ENCODE measurements around the gene KRTAP5-1. TPM values are rescaled to one million over a fixed set of nuclear protein-coding genes. Genes with fewer than 3 reads are reported as not detected.
"Not testable (repeated sequence)": the region's sequence is repeated elsewhere in the genome, so short reads cannot be mapped to it uniquely, and the experiment has no call there.

The KRTAP5-1 gene, protein sequence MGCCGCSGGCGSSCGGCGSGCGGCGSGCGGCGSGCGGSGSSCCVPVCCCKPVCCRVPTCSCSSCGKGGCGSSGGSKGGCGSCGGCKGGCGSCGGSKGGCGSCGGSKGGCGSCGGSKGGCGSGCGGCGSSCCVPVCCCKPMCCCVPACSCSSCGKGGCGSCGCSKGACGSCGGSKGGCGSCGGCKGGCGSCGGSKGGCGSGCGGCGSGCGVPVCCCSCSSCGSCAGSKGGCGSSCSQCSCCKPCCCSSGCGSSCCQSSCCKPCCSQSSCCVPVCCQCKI
- not detected for polyA plus RNA-seq (2013, experiment 1 of 4)
- not detected for polyA plus RNA-seq (2013, experiment 2 of 4)
- not detected for polyA plus RNA-seq (2013, experiment 3 of 4)
- polyA plus RNA-seq (2013, experiment 4 of 4), result not detected

DNA sequence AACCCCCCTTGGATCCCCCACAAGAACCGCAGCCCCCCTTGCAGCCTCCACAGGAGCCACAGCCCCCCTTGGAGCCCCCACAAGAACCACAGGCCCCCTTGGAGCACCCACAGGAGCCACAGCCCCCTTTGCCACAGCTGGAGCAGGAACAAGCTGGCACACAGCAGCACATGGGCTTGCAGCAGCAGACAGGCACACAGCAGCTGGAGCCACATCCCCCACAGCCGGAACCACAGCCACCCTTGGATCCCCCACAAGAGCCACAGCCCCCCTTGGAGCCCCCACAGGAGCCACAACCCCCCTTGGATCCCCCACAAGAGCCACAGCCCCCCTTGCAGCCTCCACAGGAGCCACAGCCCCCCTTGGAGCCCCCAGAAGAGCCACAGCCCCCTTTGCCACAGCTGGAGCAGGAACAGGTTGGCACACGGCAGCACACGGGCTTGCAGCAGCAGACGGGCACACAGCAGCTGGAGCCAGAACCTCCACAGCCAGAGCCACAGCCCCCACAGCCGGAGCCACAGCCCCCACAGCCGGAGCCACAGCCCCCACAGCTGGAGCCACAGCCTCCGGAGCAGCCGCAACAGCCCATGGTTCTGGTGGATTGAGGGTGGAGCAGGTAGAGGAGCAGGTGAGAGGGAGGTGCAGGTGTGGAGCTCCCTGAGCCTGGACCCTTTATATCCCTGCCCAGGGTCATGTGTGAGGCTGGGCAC lies at the start of gene KRTAP5-1:
Gene KRTAP5-1, minus strand, starts transcription at position 623 of the 710 bp plus-strand sequence. Its CDS starts 34 bp downstream, at position 589.
- 87 to 94% methylated on average over 8 to 9 of the region's 9 CpGs for WGBS, 2 experiments
- H3K9me3 ChIP-seq (ENCODE audit: control insufficient read depth, low read length); H3K27ac ChIP-seq (ENCODE audit: insufficient read depth, low read depth, low read length, poor library complexity, severe bottlenecking); H3K27me3 ChIP-seq (ENCODE audit: control insufficient read depth, insufficient read depth, low read length, poor library complexity, severe bottlenecking); H3K36me3 ChIP-seq (ENCODE audit: control insufficient read depth, insufficient read depth, low read length); H3K4me1 ChIP-seq (ENCODE audit: control insufficient read depth, insufficient read depth, low read length); H3K4me3 ChIP-seq (ENCODE audit: insufficient read depth, low read depth, low read length): not testable (repeated sequence)

DNA sequence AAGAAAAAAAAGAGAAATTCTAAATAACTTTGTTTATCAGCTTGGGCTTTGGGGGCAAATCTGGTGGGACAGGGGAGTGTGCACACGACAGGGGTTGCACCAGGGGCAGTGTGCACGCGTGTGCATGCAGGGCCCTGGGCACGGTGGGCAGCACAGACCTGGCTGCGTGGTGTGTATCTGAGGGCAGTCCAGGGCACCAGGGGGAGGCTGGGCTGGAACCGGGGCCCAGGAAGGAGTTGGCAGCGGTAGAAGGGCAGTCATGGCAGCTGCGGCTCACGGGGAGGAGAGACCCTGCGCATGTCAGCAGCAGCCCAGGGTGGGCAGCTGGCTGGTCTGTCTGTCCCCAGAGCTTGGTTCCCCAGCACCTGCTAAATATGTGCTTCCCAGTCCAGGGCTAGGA lies 48.8 kb upstream of the KRTAP5-1 start:
- Histone ChIP-seq H3K9me3 (ENCODE audit: control insufficient read depth, low read length) (no peaks in the 10 kb centered on the region), H3K27me3 (ENCODE audit: control insufficient read depth, insufficient read depth, low read length, poor library complexity, severe bottlenecking) (peaks cover 15% of the 10 kb centered on the region), H3K27ac (ENCODE audit: insufficient read depth, low read depth, low read length, poor library complexity, severe bottlenecking) (no peak overlapping the region), H3K36me3 (ENCODE audit: control insufficient read depth, insufficient read depth, low read length) (no peaks in the 10 kb centered on the region), H3K4me1 (ENCODE audit: control insufficient read depth, insufficient read depth, low read length) (no peaks in the 10 kb centered on the region), H3K4me3 (ENCODE audit: insufficient read depth, low read depth, low read length) (no peak overlapping the region)
- 93 to 96% methylated on average over 10 of the region's 10 CpGs for WGBS, 2 experiments

DNA sequence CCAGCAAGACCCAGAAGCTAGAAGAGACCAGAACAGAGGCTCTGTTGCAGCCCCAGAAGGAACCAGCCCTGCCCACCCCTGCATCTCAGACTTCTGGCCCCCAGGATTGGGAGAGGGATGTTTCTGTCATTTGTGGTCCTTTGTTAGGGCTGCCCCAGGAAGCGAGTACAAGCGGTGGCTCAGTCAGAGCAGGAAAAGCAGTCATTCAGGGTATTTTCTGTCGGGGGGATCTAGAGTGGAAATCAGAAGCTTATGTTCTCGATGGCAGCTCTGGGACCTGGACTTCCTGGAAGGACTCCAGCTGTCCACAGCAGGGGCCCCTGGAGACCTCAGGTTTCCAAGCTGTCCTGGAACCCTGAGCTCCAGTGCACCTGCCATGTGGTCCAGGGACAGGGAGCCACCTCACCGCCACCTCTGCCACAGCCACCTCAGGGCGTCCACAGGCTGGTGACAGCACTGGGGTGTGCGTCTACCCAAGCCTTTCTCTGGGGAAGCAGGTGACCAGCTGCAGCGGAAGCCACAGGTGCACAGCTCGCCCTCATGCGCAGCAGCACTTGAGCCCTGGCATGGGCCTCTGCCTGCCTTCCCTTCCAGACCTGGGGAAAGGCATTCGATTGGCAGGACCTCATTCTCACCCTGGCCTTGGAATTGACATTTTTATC lies 47.1 kb upstream of the KRTAP5-1 start:
- Histone ChIP-seq H3K4me1 (ENCODE audit: control insufficient read depth, insufficient read depth, low read length) (no peaks in the 10 kb centered on the region), H3K4me3 (ENCODE audit: insufficient read depth, low read depth, low read length) (no peak overlapping the region), H3K27me3 (ENCODE audit: control insufficient read depth, insufficient read depth, low read length, poor library complexity, severe bottlenecking) (peaks cover 15% of the 10 kb centered on the region), H3K9me3 (ENCODE audit: control insufficient read depth, low read length) (no peaks in the 10 kb centered on the region), H3K27ac (ENCODE audit: insufficient read depth, low read depth, low read length, poor library complexity, severe bottlenecking) (no peak overlapping the region), H3K36me3 (ENCODE audit: control insufficient read depth, insufficient read depth, low read length) (no peaks in the 10 kb centered on the region)
- WGBS, 2 experiments, result 88 to 89% methylated on average over 11 of the region's 11 CpGs

DNA sequence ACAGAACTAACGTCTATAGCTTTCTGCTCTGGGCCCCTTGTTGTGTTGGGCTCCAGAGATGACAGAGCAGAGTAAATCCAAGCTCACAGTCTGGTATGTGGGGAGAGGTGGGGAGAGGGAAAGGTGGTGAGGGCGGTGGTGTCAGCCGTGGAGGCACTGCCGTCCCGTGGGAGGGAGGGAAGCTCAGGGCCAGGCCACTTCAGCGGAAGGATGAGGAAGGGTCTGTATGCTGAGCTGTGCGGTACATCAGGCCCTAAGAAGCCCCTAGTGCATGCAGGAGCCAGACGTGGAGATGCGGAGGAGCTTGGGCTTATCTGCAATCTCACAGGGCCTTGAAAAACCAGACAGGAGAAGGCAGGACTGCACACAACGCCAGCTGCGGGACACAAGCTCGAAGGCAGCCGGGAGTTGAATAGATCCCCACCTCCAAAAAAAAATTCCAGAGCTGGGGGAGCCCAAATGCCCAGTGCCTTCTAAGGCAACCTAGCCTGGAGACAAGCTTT lies 46.0 kb upstream of the KRTAP5-1 start:
- WGBS, 2 experiments, result 88 to 91% methylated on average over 13 of the region's 13 CpGs
- Histone ChIP-seq H3K27ac (ENCODE audit: insufficient read depth, low read depth, low read length, poor library complexity, severe bottlenecking) (no peak overlapping the region), H3K27me3 (ENCODE audit: control insufficient read depth, insufficient read depth, low read length, poor library complexity, severe bottlenecking) (peaks cover 15% of the 10 kb centered on the region), H3K36me3 (ENCODE audit: control insufficient read depth, insufficient read depth, low read length) (no peaks in the 10 kb centered on the region), H3K4me1 (ENCODE audit: control insufficient read depth, insufficient read depth, low read length) (no peaks in the 10 kb centered on the region), H3K9me3 (ENCODE audit: control insufficient read depth, low read length) (no peaks in the 10 kb centered on the region), H3K4me3 (ENCODE audit: insufficient read depth, low read depth, low read length) (no peak overlapping the region)

DNA sequence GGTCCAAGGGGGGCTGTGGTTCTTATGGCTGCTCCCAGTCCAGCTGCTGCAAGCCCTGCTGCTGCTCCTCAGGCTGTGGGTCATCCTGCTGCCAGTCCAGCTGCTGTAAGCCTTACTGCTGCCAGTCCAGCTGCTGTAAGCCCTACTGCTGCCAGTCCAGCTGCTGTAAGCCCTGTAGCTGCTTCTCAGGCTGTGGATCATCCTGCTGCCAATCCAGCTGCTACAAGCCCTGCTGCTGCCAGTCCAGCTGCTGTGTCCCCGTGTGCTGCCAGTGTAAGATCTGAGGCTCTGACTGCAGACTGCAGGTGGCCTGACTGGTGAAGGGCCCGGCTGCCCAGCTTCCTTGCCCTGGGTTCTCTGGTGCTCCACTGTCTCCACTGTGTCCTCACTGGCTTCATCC lies 45.2 kb upstream of the KRTAP5-1 start:
- Histone ChIP-seq H3K36me3 (ENCODE audit: control insufficient read depth, insufficient read depth, low read length) (no peaks in the 10 kb centered on the region), H3K4me1 (ENCODE audit: control insufficient read depth, insufficient read depth, low read length) (no peaks in the 10 kb centered on the region), H3K4me3 (ENCODE audit: insufficient read depth, low read depth, low read length) (no peak overlapping the region), H3K9me3 (ENCODE audit: control insufficient read depth, low read length) (no peaks in the 10 kb centered on the region), H3K27ac (ENCODE audit: insufficient read depth, low read depth, low read length, poor library complexity, severe bottlenecking) (no peak overlapping the region), H3K27me3 (ENCODE audit: control insufficient read depth, insufficient read depth, low read length, poor library complexity, severe bottlenecking) (peaks cover 15% of the 10 kb centered on the region)
- 86 to 92% methylated on average over 2 of the region's 2 CpGs for WGBS, 2 experiments

DNA sequence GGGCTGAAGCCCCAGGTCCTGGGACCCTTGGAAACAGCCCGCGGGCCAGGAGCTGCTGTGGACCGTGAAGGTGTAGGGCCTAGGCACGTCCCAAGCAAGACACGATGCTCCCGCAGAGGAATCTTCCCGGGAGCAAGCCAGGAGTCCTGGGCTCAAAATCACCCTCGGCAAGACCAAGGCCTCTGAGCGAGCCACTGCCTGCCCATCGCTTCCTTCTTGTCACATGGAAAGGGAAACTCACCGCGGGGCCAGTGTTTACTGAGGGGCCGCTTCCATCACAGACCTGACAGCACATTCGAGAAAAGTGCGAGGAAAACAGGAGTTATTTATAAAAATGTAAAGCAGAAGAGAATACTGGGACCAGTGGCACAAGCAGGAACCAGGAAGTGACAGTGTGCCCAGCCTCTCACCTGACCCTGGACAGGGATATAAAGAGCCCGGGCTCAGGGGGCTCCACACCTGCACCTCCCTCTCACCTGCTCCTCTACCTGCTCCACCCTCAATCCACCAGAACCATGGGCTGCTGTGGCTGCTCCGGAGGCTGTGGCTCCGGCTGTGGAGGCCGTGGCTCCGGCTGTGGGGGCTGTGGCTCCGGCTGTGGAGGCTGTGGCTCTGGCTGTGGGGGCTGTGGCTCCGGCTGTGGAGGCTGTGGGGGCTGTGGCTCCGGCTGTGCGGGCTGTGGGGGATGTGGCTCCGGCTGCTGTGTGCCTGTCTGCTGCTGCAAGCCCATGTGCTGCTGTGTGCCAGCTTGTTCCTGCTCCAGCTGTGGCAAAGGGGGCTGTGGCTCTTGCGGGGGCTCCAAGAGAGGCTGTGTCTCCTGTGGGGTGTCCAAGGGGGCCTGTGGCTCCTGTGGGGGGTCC lies 44.5 kb upstream of the KRTAP5-1 start, which contains the start of gene KRTAP5-5:
Gene KRTAP5-5, plus strand, starts transcription at position 450 of the 860 bp plus-strand sequence. Its CDS starts 66 bp downstream, at position 516.
- Histone ChIP-seq H3K4me3 (ENCODE audit: insufficient read depth, low read depth, low read length) (no peak within 1 kb of the TSS), H3K27me3 (ENCODE audit: control insufficient read depth, insufficient read depth, low read length, poor library complexity, severe bottlenecking) (peaks cover 15% of the 10 kb centered on the region), H3K9me3 (ENCODE audit: control insufficient read depth, low read length) (no peaks in the 10 kb centered on the region), H3K27ac (ENCODE audit: insufficient read depth, low read depth, low read length, poor library complexity, severe bottlenecking) (no peak within 1 kb of the TSS), H3K4me1 (ENCODE audit: control insufficient read depth, insufficient read depth, low read length) (no peaks in the 10 kb centered on the region), H3K36me3 (ENCODE audit: control insufficient read depth, insufficient read depth, low read length) (no peaks in the 10 kb centered on the region)
- 91% methylated on average over 26 of the region's 26 CpGs for WGBS, 2 experiments

DNA sequence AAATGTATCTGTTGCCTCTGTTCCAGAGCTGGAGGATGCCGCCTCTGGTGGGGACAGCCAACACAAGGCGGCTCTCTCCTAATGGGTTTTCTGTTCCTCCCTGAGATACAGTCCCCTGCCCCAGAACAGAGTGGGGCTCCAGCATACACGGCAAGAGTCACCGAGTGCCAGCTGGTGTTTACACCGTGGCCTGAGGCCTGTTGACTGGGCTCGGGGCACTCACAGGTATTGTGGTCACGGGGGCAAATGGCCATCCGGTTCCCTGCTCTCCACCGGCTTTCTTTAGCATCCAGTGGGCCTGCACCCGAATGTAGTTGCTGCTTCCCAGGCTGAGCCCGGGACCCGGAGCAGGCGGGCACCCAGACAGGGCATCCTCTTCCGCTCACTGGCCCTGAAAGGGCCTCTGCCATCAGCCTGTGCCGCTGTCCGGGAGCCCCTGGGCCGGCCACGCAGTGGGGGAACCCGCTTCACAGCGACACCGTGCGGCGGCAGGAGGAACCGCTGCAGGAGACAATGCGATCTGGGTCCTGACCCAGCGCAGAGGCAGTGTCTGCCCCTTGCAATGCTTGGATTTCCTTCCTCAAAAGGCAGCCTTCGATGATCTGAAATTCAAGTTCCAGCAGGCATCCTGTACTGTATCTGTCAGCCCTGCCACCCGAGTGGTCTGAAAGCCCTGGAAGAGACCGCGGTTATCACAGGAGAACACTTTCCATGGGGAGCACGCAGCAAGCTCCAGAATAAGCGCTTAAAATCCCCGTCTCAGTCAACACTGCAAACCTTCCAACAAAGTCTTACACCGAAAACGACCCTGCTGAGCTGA lies 43.6 kb upstream of the KRTAP5-1 start:
- Histone ChIP-seq H3K27me3 (ENCODE audit: control insufficient read depth, insufficient read depth, low read length, poor library complexity, severe bottlenecking) (peaks cover 15% of the 10 kb centered on the region), H3K36me3 (ENCODE audit: control insufficient read depth, insufficient read depth, low read length) (no peaks in the 10 kb centered on the region), H3K4me1 (ENCODE audit: control insufficient read depth, insufficient read depth, low read length) (no peaks in the 10 kb centered on the region), H3K4me3 (ENCODE audit: insufficient read depth, low read depth, low read length) (no peak overlapping the region), H3K9me3 (ENCODE audit: control insufficient read depth, low read length) (no peaks in the 10 kb centered on the region), H3K27ac (ENCODE audit: insufficient read depth, low read depth, low read length, poor library complexity, severe bottlenecking) (no peak overlapping the region)
- WGBS, 2 experiments, result 43% methylated on average over 35 of the region's 35 CpGs

DNA sequence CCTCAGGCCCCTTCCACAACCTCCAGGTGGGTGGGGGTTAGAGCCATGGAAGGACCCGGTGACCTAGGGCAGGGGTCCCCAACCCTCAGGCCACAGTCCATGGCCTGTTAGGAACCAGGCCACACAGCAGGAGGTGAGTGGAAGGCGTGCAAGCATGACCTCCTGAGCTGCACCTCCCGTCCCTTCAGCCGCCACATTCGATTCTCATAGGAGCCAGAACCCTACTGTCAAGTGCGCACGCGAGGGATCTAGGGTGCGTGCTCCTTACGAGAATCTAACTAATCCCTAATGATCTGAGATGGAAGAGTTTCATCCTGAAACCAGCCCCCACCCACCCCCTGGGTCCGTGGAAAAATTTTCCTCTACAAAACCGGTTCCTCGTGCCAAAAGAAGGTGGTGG lies 40.5 kb upstream of the KRTAP5-1 start:
- Histone ChIP-seq H3K27me3 (ENCODE audit: control insufficient read depth, insufficient read depth, low read length, poor library complexity, severe bottlenecking) (peaks cover 10% of the 10 kb centered on the region), H3K36me3 (ENCODE audit: control insufficient read depth, insufficient read depth, low read length) (no peaks in the 10 kb centered on the region), H3K9me3 (ENCODE audit: control insufficient read depth, low read length) (no peaks in the 10 kb centered on the region), H3K27ac (ENCODE audit: insufficient read depth, low read depth, low read length, poor library complexity, severe bottlenecking) (no peak overlapping the region), H3K4me1 (ENCODE audit: control insufficient read depth, insufficient read depth, low read length) (no peaks in the 10 kb centered on the region), H3K4me3 (ENCODE audit: insufficient read depth, low read depth, low read length) (no peak overlapping the region)
- 93 to 94% methylated on average over 13 of the region's 13 CpGs for WGBS, 2 experiments

DNA sequence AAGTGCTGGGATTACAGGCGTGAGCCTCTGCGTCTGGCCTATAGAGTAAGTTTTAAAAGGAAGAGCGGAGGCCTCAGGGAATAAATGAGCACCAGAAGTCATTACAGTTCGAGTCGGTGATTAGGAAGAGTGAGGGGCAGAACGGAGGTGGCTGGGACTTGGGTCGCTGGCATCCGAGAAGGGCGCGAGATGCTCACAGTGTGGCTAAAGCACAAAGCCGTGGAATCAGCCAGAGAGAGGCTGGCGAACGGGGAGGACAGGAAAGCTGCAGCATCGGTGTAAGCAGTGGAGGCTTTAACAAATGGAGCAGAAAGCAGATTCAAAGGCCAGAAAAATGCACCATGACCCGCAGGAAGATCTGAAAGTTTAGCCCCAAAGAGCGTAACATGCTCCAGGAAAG lies 39.5 kb upstream of the KRTAP5-1 start:
- H3K27ac ChIP-seq (ENCODE audit: insufficient read depth, low read depth, low read length, poor library complexity, severe bottlenecking), result no peak overlapping the region
- H3K9me3 ChIP-seq (ENCODE audit: control insufficient read depth, low read length), result no peaks in the 10 kb centered on the region
- peaks cover 4% of the 10 kb centered on the region for H3K27me3 ChIP-seq (ENCODE audit: control insufficient read depth, insufficient read depth, low read length, poor library complexity, severe bottlenecking)
- no peaks in the 10 kb centered on the region for H3K4me1 ChIP-seq (ENCODE audit: control insufficient read depth, insufficient read depth, low read length)
- H3K36me3 ChIP-seq (ENCODE audit: control insufficient read depth, insufficient read depth, low read length), result no peaks in the 10 kb centered on the region
- WGBS, 2 experiments, result 82 to 84% methylated on average over 16 of the region's 16 CpGs
- H3K4me3 ChIP-seq (ENCODE audit: insufficient read depth, low read depth, low read length), result no peak overlapping the region
